Nephron progenitor cell (in vitro differentiated cells): ENCODE data around the gene DEGS1.

Experiments used
- DNase-seq: peaks from one replicate; pipeline ENCODE4 v3.0.0; 2021
- H3K27ac Mint-ChIP-seq: 2 replicates; pipeline ENCODE4 v1.8.0; 2021; ENCODE audit warnings: mild to moderate bottlenecking, moderate library complexity, mixed read lengths
- H3K27me3 Mint-ChIP-seq: 2 replicates; pipeline ENCODE4 v1.8.0; 2021; ENCODE audit warnings: mild to moderate bottlenecking, low read depth, mixed read lengths; ENCODE audit not compliant: poor library complexity
- H3K36me3 Mint-ChIP-seq: 2 replicates; pipeline ENCODE4 v1.8.0; 2021; ENCODE audit warnings: low read depth, mixed read lengths
- H3K4me1 Mint-ChIP-seq: 2 replicates; pipeline ENCODE4 v1.8.0; 2021; ENCODE audit warnings: mixed read lengths
- H3K4me3 Mint-ChIP-seq: 2 replicates; pipeline ENCODE4 v1.8.0; 2021; ENCODE audit warnings: mild to moderate bottlenecking, moderate library complexity, mixed read lengths
- H3K9me3 Mint-ChIP-seq: 2 replicates; pipeline ENCODE4 v1.8.0; 2021; ENCODE audit warnings: mild to moderate bottlenecking, moderate library complexity, mixed read lengths
- CTCF ChIP-seq: fragments of 200-600 bp; sonication (generic); IDR thresholded peaks from 2 replicates; pipeline ENCODE4 v1.5.0; 2021; ENCODE audit warnings: antibody characterized with exemption

DEGS1 gene

GRCh38 chr1:224212618-224213061, 29.6 kb downstream of the DEGS1 start:
- Mint-ChIP-seq H3K36me3 (no peaks in the 10 kb centered on the region), H3K27me3 (no peaks in the 10 kb centered on the region), H3K4me3 (no peak overlapping the region), H3K9me3 (no peaks in the 10 kb centered on the region), H3K27ac (peak overlapping the region; percentile 22), H3K4me1 (peaks cover 49% of the 10 kb centered on the region)
- TF ChIP-seq CTCF, result no peak
- no peak for DNase-seq

- Mint-ChIP-seq H3K36me3 (no peaks in the 10 kb centered on the region), H3K27ac (no peak overlapping the region), H3K9me3 (no peaks in the 10 kb centered on the region), H3K4me3 (no peak overlapping the region), H3K27me3 (no peaks in the 10 kb centered on the region), H3K4me1 (peaks cover 58% of the 10 kb centered on the region)
- peak; percentile 24 for DNase-seq
- no peak for TF ChIP-seq CTCF
Observed at GRCh38 chr1:224213438-224214119, 30.5 kb downstream of the DEGS1 start.

- H3K27me3 Mint-ChIP-seq, result no peaks in the 10 kb centered on the region
- H3K4me3 Mint-ChIP-seq, result no peak overlapping the region
- no peak for TF ChIP-seq CTCF
- no peaks in the 10 kb centered on the region for H3K9me3 Mint-ChIP-seq
- DNase-seq, result no peak
- peaks cover 55% of the 10 kb centered on the region for H3K4me1 Mint-ChIP-seq
- H3K27ac Mint-ChIP-seq, result no peak overlapping the region
- H3K36me3 Mint-ChIP-seq, result no peaks in the 10 kb centered on the region
Observed at GRCh38 chr1:224216382-224216781, 33.3 kb downstream of the DEGS1 start.

GRCh38 chr1:224217655-224218623, 34.9 kb downstream of the DEGS1 start:
- Mint-ChIP-seq H3K36me3 (no peaks in the 10 kb centered on the region), H3K27me3 (no peaks in the 10 kb centered on the region), H3K4me3 (no peak overlapping the region), H3K9me3 (no peaks in the 10 kb centered on the region), H3K4me1 (peaks cover 40% of the 10 kb centered on the region), H3K27ac (peak overlapping the region; percentile 74)
- no peak for DNase-seq
- TF ChIP-seq CTCF, result no peak

GRCh38 chr1:224219011-224219611, 36.1 kb downstream of the DEGS1 start:
- Mint-ChIP-seq H3K4me3 (no peak overlapping the region), H3K9me3 (no peaks in the 10 kb centered on the region), H3K4me1 (peaks cover 40% of the 10 kb centered on the region), H3K27ac (peak overlapping the region; percentile 53), H3K27me3 (no peaks in the 10 kb centered on the region), H3K36me3 (no peaks in the 10 kb centered on the region)
- no peak for DNase-seq
- no peak for TF ChIP-seq CTCF
